ENCODE results near the gene OVCA2.
A peak's percentile ranks its signal among the peaks of the same experiment; 100 is the strongest.

Gene OVCA2

GRCh38 chr17:2055292-2056205 is 13.7 kb downstream of the OVCA2 start:
- peak overlapping the region; percentile 85 for H3K4me3 ChIP-seq (ENCODE audit: low read depth, low read length)
- DNase-seq (ENCODE audit: low read depth) = peak; percentile 81
- TF ChIP-seq, protein P1, sequence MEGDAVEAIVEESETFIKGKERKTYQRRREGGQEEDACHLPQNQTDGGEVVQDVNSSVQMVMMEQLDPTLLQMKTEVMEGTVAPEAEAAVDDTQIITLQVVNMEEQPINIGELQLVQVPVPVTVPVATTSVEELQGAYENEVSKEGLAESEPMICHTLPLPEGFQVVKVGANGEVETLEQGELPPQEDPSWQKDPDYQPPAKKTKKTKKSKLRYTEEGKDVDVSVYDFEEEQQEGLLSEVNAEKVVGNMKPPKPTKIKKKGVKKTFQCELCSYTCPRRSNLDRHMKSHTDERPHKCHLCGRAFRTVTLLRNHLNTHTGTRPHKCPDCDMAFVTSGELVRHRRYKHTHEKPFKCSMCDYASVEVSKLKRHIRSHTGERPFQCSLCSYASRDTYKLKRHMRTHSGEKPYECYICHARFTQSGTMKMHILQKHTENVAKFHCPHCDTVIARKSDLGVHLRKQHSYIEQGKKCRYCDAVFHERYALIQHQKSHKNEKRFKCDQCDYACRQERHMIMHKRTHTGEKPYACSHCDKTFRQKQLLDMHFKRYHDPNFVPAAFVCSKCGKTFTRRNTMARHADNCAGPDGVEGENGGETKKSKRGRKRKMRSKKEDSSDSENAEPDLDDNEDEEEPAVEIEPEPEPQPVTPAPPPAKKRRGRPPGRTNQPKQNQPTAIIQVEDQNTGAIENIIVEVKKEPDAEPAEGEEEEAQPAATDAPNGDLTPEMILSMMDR (IDR thresholded peaks at IDR 0.05; ENCODE audit: insufficient read depth, low read depth, low read length, missing control alignments) = no peak

- TF ChIP-seq, protein P1 (IDR thresholded peaks at IDR 0.05; ENCODE audit: insufficient read depth, low read depth, low read length, missing control alignments) = peak; percentile 9
- H3K4me3 ChIP-seq (ENCODE audit: low read depth, low read length) = peak overlapping the region; percentile 85
- peak; percentile 88 for DNase-seq (ENCODE audit: low read depth)
These were observed 14.7 kb downstream of the OVCA2 start for GRCh38 chr17:2056206-2057174.

DNA sequence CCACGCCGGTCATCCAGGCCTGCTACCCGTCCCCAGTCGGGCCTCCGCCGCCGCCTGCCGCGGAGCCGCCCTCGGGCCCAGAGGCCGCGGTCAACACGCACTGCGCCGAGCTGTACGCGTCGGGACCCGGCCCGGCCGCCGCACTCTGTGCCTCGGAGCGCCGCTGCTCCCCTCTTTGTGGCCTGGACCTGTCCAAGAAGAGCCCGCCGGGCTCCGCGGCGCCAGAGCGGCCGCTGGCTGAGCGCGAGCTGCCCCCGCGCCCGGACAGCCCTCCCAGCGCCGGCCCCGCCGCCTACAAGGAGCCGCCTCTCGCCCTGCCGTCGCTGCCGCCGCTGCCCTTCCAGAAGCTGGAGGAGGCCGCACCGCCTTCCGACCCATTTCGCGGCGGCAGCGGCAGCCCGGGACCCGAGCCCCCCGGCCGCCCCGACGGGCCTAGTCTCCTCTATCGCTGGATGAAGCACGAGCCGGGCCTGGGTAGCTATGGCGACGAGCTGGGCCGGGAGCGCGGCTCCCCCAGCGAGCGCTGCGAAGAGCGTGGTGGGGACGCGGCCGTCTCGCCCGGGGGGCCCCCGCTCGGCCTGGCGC is 15.4 kb downstream of the OVCA2 start:
- peak overlapping the region; percentile 39 for H3K4me3 ChIP-seq (ENCODE audit: low read depth, low read length)
- DNase-seq (ENCODE audit: low read depth) = no peak
- TF ChIP-seq, protein P1 (IDR thresholded peaks at IDR 0.05; ENCODE audit: insufficient read depth, low read depth, low read length, missing control alignments) = no peak

DNA sequence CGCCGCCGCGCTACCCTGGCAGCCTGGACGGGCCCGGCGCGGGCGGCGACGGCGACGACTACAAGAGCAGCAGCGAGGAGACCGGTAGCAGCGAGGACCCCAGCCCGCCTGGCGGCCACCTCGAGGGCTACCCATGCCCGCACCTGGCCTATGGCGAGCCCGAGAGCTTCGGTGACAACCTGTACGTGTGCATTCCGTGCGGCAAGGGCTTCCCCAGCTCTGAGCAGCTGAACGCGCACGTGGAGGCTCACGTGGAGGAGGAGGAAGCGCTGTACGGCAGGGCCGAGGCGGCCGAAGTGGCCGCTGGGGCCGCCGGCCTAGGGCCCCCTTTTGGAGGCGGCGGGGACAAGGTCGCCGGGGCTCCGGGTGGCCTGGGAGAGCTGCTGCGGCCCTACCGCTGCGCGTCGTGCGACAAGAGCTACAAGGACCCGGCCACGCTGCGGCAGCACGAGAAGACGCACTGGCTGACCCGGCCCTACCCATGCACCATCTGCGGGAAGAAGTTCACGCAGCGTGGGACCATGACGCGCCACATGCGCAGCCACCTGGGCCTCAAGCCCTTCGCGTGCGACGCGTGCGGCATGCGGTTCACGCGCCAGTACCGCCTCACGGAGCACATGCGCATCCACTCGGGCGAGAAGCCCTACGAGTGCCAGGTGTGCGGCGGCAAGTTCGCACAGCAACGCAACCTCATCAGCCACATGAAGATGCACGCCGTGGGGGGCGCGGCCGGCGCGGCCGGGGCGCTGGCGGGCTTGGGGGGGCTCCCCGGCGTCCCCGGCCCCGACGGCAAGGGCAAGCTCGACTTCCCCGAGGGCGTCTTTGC is 16.2 kb downstream of the OVCA2 start:
- TF ChIP-seq, protein P1 (IDR thresholded peaks at IDR 0.05; ENCODE audit: insufficient read depth, low read depth, low read length, missing control alignments) = no peak
- DNase-seq (ENCODE audit: low read depth) = peak; percentile 45
- peak overlapping the region; percentile 38 for H3K4me3 ChIP-seq (ENCODE audit: low read depth, low read length)

GRCh38 chr17:2058586-2059546 is 17.0 kb downstream of the OVCA2 start:
- peak; percentile 88 for DNase-seq (ENCODE audit: low read depth)
- peak overlapping the region; percentile 38 for H3K4me3 ChIP-seq (ENCODE audit: low read depth, low read length)
- TF ChIP-seq, protein P1 (IDR thresholded peaks at IDR 0.05; ENCODE audit: insufficient read depth, low read depth, low read length, missing control alignments) = peak; percentile 82
